Astrocyte (in vitro differentiated cells and primary cell): ENCODE results near the gene WDSUB1.

Source experiments
- CTCF ChIP-seq: IDR thresholded peaks from 2 replicates; pipeline ENCODE4 v1.5.1; 2011; ENCODE audit warnings: low read depth, mild to moderate bottlenecking, inconsistent platforms, low read length, moderate library complexity; ENCODE audit not compliant: insufficient read depth
- EZH2 ChIP-seq: IDR thresholded peaks from 2 replicates; pipeline ENCODE4 v1.6.1; 2012; ENCODE audit warnings: mild to moderate bottlenecking, low read length, inconsistent platforms; ENCODE audit not compliant: insufficient read depth

- TF ChIP-seq CTCF (no peak), EZH2 (no peak)
Measured at GRCh38 chr2:159219394-159219998, 67.0 kb downstream of the WDSUB1 start.
